SK-N-SH treated with all-trans-retinoic acid at 6 μM for 48 hours (cell line): Measurements from ENCODE around the gene PUM1.

Source experiments
- ATAC-seq: fragments of 200-7000 bp; cut with Tn5 transposase; 3 replicates; pipeline ENCODE4 v1.9.1; 2020; ENCODE audit warnings: mild to moderate bottlenecking, moderate library complexity
- ARNTL ChIP-seq: fragments of 450-650 bp; formaldehyde crosslinking; IDR thresholded peaks from 2 replicates; pipeline ENCODE4 v1.5.0; 2020; ENCODE audit warnings: low read depth, mild to moderate bottlenecking, moderate library complexity, borderline replicate concordance
- BACH2 ChIP-seq: fragments of 250-450 bp; sonication (Bioruptor Pico); IDR thresholded peaks from 2 replicates; pipeline ENCODE4 v1.9.0; 2021; ENCODE audit warnings: mild to moderate bottlenecking, borderline replicate concordance
- ESRRG ChIP-seq: fragments of 250-450 bp; sonication (Bioruptor Pico); IDR thresholded peaks from 2 replicates; pipeline ENCODE4 v1.6.1; 2021; ENCODE audit warnings: mild to moderate bottlenecking
- GLIS3 ChIP-seq: fragments of 250-450 bp; sonication (Bioruptor Pico); IDR thresholded peaks from 2 replicates; pipeline ENCODE4 v1.5.0; 2020; ENCODE audit warnings: mild to moderate bottlenecking, moderate library complexity
- ISL1 ChIP-seq: fragments of 250-450 bp; sonication (Bioruptor Pico); IDR thresholded peaks from 2 replicates; pipeline ENCODE4 v2.1.2; 2022; ENCODE audit warnings: mild to moderate bottlenecking, moderate library complexity
- RARB ChIP-seq: fragments of 250-450 bp; sonication (Bioruptor Pico); IDR thresholded peaks from 2 replicates; pipeline ENCODE4 v1.8.0; 2021; ENCODE audit warnings: mild to moderate bottlenecking, moderate library complexity
- TCF4 ChIP-seq: fragments of 250-450 bp; sonication (Bioruptor Pico); IDR thresholded peaks from 2 replicates; pipeline ENCODE4 v1.8.0; 2021; ENCODE audit warnings: mild to moderate bottlenecking, moderate library complexity, borderline replicate concordance
- TOX ChIP-seq: fragments of 250-450 bp; sonication (Bioruptor Pico); IDR thresholded peaks from 2 replicates; pipeline ENCODE4 v1.8.0; 2021; ENCODE audit warnings: mild to moderate bottlenecking, moderate library complexity, borderline replicate concordance
- ZC3H10 ChIP-seq: fragments of 250-450 bp; sonication (Bioruptor Pico); IDR thresholded peaks from 2 replicates; pipeline ENCODE4 v1.5.1; 2021; ENCODE audit warnings: mild to moderate bottlenecking, moderate library complexity
- ZFP3 ChIP-seq: fragments of 250-450 bp; sonication (Bioruptor Pico); IDR thresholded peaks from 2 replicates; pipeline ENCODE4 v1.5.0; 2020; ENCODE audit warnings: mild to moderate bottlenecking, moderate library complexity
- ZFP30 ChIP-seq: fragments of 450-650 bp; formaldehyde crosslinking; IDR thresholded peaks from 2 replicates; pipeline ENCODE4 v1.5.0; 2022; ENCODE audit warnings: mild to moderate bottlenecking, moderate library complexity
- ZNF565 ChIP-seq: fragments of 450-650 bp; formaldehyde crosslinking; conservative IDR thresholded peaks from 2 replicates; pipeline ENCODE4 v1.5.0; 2020; ENCODE audit warnings: low read depth, mild to moderate bottlenecking, moderate library complexity
- ZNF70 ChIP-seq: fragments of 450-650 bp; formaldehyde crosslinking; IDR thresholded peaks from 2 replicates; pipeline ENCODE4 v1.5.0; 2020; ENCODE audit warnings: mild to moderate bottlenecking, moderate library complexity
- ZNF8 ChIP-seq: fragments of 450-650 bp; formaldehyde crosslinking; IDR thresholded peaks from 2 replicates; pipeline ENCODE4 v1.5.0; 2020; ENCODE audit warnings: mild to moderate bottlenecking, moderate library complexity
- TF ChIP-seq, protein P1 (sequence below): fragments of 250-450 bp; sonication (Bioruptor Pico); IDR thresholded peaks from 2 replicates; pipeline ENCODE4 v1.8.0; 2020; ENCODE audit warnings: mild to moderate bottlenecking, moderate library complexity, borderline replicate concordance
- TF ChIP-seq, protein P2 (sequence below): fragments of 250-450 bp; sonication (Bioruptor Pico); IDR thresholded peaks from 2 replicates; pipeline ENCODE4 v1.5.0; 2020; ENCODE audit warnings: mild to moderate bottlenecking, moderate library complexity
- TF ChIP-seq, protein P3 (sequence below): fragments of 250-450 bp; sonication (Bioruptor Pico); IDR thresholded peaks from 2 replicates; pipeline ENCODE4 v1.5.1; 2021; ENCODE audit warnings: mild to moderate bottlenecking, moderate library complexity

Gene PUM1

DNA sequence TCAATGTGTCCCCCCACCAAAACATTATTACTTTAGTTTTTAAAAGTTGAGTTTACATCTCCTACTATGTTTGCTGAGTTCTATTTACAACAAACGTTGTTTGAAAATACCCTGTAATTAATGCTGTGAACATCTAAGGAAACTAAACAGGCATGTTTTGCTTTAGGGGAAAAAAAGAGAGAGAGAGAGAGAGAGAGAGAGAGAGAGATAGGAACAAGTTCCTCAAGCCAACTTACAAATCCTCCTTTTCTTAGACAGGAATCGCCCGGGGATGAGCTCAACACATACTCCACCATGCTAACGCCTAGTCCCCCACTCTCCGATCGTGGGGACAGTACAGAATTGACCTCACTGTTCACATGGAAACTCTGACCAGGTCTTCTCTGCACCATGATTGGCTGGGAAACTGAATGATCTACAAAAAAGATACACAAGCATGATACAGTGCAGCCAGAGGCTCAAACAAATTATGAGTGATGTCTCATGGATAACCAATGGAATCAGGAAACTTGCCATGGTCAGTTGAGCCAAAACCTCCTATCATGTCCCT lies 59.8 kb downstream of the PUM1 start:
- TF ChIP-seq ZFP30 (CRISPR knock-in tag) (no peak), ESRRG (CRISPR knock-in tag) (no peak)
- TF ChIP-seq, protein P1, sequence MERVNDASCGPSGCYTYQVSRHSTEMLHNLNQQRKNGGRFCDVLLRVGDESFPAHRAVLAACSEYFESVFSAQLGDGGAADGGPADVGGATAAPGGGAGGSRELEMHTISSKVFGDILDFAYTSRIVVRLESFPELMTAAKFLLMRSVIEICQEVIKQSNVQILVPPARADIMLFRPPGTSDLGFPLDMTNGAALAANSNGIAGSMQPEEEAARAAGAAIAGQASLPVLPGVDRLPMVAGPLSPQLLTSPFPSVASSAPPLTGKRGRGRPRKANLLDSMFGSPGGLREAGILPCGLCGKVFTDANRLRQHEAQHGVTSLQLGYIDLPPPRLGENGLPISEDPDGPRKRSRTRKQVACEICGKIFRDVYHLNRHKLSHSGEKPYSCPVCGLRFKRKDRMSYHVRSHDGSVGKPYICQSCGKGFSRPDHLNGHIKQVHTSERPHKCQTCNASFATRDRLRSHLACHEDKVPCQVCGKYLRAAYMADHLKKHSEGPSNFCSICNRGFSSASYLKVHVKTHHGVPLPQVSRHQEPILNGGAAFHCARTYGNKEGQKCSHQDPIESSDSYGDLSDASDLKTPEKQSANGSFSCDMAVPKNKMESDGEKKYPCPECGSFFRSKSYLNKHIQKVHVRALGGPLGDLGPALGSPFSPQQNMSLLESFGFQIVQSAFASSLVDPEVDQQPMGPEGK (CRISPR knock-in tag) = no peak
- no peak for ATAC-seq

DNA sequence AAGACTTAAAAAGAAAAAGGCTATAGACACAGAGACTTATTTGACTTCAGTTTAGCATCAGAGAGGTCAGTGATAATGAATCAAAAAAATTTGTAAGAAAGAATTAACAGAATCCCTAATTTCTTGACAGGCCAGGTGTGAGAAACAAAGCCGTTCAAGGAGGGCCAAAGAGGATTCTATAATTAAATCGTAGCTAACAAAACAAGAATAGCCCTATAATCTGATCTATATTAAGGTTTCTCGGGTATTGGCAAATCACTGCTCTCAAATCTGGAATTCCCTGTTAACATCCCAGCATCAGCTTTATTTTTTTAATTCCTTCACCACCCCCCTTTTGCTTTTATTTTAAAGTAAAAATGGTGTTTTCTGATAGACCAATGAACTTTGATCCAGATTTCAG lies 60.3 kb downstream of the PUM1 start:
- ATAC-seq = no peak
- TF ChIP-seq ZFP3 (CRISPR knock-in tag) = no peak
- TF ChIP-seq ARNTL (CRISPR knock-in tag) = no peak
- TF ChIP-seq ZNF70 (CRISPR knock-in tag) = no peak
- TF ChIP-seq, protein P2, sequence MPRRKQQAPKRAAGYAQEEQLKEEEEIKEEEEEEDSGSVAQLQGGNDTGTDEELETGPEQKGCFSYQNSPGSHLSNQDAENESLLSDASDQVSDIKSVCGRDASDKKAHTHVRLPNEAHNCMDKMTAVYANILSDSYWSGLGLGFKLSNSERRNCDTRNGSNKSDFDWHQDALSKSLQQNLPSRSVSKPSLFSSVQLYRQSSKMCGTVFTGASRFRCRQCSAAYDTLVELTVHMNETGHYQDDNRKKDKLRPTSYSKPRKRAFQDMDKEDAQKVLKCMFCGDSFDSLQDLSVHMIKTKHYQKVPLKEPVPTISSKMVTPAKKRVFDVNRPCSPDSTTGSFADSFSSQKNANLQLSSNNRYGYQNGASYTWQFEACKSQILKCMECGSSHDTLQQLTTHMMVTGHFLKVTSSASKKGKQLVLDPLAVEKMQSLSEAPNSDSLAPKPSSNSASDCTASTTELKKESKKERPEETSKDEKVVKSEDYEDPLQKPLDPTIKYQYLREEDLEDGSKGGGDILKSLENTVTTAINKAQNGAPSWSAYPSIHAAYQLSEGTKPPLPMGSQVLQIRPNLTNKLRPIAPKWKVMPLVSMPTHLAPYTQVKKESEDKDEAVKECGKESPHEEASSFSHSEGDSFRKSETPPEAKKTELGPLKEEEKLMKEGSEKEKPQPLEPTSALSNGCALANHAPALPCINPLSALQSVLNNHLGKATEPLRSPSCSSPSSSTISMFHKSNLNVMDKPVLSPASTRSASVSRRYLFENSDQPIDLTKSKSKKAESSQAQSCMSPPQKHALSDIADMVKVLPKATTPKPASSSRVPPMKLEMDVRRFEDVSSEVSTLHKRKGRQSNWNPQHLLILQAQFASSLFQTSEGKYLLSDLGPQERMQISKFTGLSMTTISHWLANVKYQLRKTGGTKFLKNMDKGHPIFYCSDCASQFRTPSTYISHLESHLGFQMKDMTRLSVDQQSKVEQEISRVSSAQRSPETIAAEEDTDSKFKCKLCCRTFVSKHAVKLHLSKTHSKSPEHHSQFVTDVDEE (CRISPR knock-in tag) = no peak
- no peak for TF ChIP-seq ZNF565 (CRISPR knock-in tag)
- TF ChIP-seq BACH2 = no peak

DNA sequence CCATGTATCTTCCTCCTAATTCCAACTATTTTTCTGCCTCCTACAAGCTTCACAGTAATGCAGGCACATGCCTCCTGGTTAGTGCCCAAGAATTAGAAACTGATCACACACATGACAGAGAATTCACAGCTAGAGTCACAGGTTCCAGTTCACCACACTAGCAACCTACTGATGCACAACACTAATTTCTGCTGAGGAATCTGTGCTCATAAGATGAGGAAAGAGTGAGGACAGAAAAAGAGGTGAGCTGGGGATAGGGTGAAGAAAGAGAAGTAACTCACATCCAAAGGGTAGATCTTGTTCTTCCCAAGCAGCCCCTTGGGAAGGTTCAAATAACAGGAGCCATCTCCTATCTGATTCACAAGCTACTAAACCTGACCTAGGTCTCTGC lies 61.3 kb downstream of the PUM1 start:
- no peak for ATAC-seq
- TF ChIP-seq RARB (CRISPR knock-in tag) (no peak), ESRRG (CRISPR knock-in tag) (no peak), ISL1 (CRISPR knock-in tag) (no peak), ZFP3 (CRISPR knock-in tag) (no peak), GLIS3 (CRISPR knock-in tag) (no peak), TOX (no peak), ZNF70 (CRISPR knock-in tag) (no peak)
- TF ChIP-seq, protein P3, sequence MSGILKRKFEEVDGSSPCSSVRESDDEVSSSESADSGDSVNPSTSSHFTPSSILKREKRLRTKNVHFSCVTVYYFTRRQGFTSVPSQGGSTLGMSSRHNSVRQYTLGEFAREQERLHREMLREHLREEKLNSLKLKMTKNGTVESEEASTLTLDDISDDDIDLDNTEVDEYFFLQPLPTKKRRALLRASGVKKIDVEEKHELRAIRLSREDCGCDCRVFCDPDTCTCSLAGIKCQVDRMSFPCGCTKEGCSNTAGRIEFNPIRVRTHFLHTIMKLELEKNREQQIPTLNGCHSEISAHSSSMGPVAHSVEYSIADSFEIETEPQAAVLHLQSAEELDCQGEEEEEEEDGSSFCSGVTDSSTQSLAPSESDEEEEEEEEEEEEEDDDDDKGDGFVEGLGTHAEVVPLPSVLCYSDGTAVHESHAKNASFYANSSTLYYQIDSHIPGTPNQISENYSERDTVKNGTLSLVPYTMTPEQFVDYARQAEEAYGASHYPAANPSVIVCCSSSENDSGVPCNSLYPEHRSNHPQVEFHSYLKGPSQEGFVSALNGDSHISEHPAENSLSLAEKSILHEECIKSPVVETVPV = no peak

DNA sequence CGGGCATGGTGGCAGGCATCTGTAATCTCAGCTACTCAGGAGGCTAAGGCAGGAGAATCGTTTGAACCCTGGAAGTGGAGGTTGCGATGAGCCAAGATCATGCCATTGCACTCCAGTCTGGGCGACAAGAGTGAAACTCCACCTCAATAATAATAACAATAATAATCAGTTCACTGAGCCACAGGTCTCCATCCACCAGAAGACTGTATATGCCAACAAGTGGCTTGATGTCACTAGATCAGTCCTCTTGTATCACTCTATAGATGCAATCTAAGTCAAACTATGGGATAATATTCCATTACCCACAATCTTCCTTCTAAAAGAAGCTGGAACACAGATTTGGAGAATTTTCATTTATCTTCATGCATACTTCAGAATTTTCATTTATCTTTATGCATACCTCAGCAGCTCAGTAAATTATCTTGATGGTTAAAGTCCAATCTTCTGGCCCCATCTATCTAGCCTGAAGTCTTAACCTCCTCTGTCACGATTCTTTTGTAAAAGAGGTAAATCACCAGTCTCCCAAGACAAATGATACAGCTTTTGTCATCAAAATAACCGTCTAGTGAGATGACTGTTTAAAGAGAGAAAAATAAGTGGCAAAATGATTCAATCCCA lies 61.8 kb downstream of the PUM1 start:
- no peak for TF ChIP-seq ZNF565 (CRISPR knock-in tag)
- TF ChIP-seq ESRRG (CRISPR knock-in tag) = no peak
- no peak for TF ChIP-seq ZC3H10 (CRISPR knock-in tag)
- TF ChIP-seq ZFP3 (CRISPR knock-in tag) = no peak
- TF ChIP-seq ZNF70 (CRISPR knock-in tag) = no peak
- TF ChIP-seq, protein P1 (CRISPR knock-in tag) = no peak
- TF ChIP-seq TCF4 (CRISPR knock-in tag) = no peak
- no peak for TF ChIP-seq TOX
- TF ChIP-seq, protein P2 (CRISPR knock-in tag) = no peak
- TF ChIP-seq BACH2 = no peak
- TF ChIP-seq ARNTL (CRISPR knock-in tag) = no peak
- TF ChIP-seq ZNF8 (CRISPR knock-in tag) = no peak
- TF ChIP-seq, all 23 proteins: peak for 0
- ATAC-seq = no peak
